ENCODE data around the gene MISP3.

Gene MISP3

DNA sequence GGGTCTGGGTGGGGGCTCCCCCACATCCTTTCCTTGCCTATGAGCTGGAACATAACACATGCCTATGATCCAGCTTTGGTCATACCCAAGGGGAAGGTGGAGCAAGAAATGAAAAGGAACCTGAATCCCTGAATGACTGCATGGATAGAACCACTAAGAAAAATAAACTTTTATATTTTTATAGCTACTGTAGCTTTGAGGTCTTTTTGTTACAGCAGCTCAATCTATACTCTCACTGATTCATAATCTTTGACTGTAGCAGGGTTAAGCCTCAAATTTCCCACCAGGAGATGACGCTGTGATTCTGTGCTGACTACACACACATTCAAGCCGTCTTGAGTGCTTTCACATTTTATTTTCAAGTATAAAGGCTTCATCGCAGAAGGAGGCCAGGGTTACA lies 19.6 kb upstream of the MISP3 start:
- Histone ChIP-seq H2AK5ac (ENCODE audit: low read depth, low read length) (no peak overlapping the region), H4K8ac (ENCODE audit: low read depth, low read length) (no peak overlapping the region), H3K18ac (ENCODE audit: low read length) (no peak overlapping the region), H3K36me3 (replicated peaks in 1 of 2; ENCODE audit: control insufficient read depth in 2 of 2, insufficient read depth in 2 of 2, low read length in 2 of 2) (peaks cover 2 to 3% of the 10 kb centered on the region in 2 donors), H2AFZ (ENCODE audit: low read length) (no peak overlapping the region), H3K4ac (ENCODE audit: low read length) (no peak overlapping the region), H4K91ac (ENCODE audit: low read depth, low read length, poor library complexity) (no peak overlapping the region), H2BK5ac (ENCODE audit: low read length) (no peak overlapping the region), H3K4me2 (ENCODE audit: insufficient read depth, low read length, poor library complexity, severe bottlenecking) (no peak overlapping the region), H3K79me1 (ENCODE audit: low read depth, low read length) (no peaks in the 10 kb centered on the region), H3K4me1 (ENCODE audit: control insufficient read depth in 2 of 2, insufficient read depth in 1 of 2, low read depth in 1 of 2, low read length in 2 of 2) (peaks cover 0 to 1% of the 10 kb centered on the region in 2 donors), H2BK120ac (ENCODE audit: low read depth, low read length) (no peak overlapping the region), H2BK15ac (ENCODE audit: low read length) (no peak overlapping the region), H2BK12ac (ENCODE audit: low read length) (peak overlapping the region; percentile 58), H3K27me3 (ENCODE audit: control insufficient read depth in 3 of 3, insufficient read depth in 3 of 3, low read depth in 1 of 3, low read length in 3 of 3) (peaks cover 0 to 15% (median 1%) of the 10 kb centered on the region in 3 experiments), H3K23ac (ENCODE audit: low read depth, low read length, poor library complexity) (peak overlapping the region; percentile 80), H3K9ac (ENCODE audit: low read depth, low read length, poor library complexity) (no peak overlapping the region), H3K14ac (ENCODE audit: low read length) (no peak overlapping the region), H3K27ac (replicated peaks; ENCODE audit: low read length) (no peak overlapping the region), H3K9me3 (replicated peaks in 1 of 2; ENCODE audit: control insufficient read depth in 2 of 2, insufficient read depth in 1 of 2, low read depth in 1 of 2, low read length in 2 of 2) (peaks cover 3 to 4% of the 10 kb centered on the region in 2 donors), H3K4me3 (ENCODE audit: low read length in 2 of 2) (peak overlapping the region in 1 of 2 donors; percentile 44)
- WGBS, 2 donors (ENCODE audit: extremely low coverage in 2 of 2, insufficient read length in 2 of 2, insufficient replicate concordance in 1 of 2) = no CpG with 5 or more reads among the region's 3 CpGs
- no peak for DNase-seq (ENCODE audit: low spot score)

DNA sequence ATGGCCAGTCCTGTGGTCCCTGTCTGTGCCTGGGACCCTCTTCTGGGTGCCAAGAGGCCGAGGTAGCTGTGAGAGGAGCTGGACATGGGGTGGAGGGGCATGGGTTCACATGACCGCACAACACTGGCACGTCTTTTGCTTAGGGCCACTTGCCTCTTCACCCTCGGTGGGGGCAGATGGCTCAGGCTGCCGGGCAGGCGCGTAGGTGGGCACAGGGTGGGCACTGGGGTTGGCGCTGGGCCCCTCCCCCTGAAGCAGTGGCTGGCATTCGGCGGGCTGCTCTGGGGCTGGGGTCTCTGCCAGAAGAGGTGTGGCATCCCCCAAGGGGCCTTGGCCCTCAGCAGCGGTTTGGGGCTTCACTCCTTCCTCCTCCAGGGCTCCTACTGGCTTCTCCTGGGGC lies 19.1 kb upstream of the MISP3 start:
- Histone ChIP-seq H2BK120ac (ENCODE audit: low read depth, low read length) (no peak overlapping the region), H2BK5ac (ENCODE audit: low read length) (no peak overlapping the region), H3K4me3 (ENCODE audit: low read length in 2 of 2) (peak overlapping the region in 1 of 2 donors; percentile 44), H3K4me2 (ENCODE audit: insufficient read depth, low read length, poor library complexity, severe bottlenecking) (no peak overlapping the region), H3K4ac (ENCODE audit: low read length) (peak overlapping the region; percentile 55), H3K18ac (ENCODE audit: low read length) (no peak overlapping the region), H3K14ac (ENCODE audit: low read length) (no peak overlapping the region), H3K79me1 (ENCODE audit: low read depth, low read length) (no peaks in the 10 kb centered on the region), H4K8ac (ENCODE audit: low read depth, low read length) (no peak overlapping the region), H3K9ac (ENCODE audit: low read depth, low read length, poor library complexity) (no peak overlapping the region), H3K4me1 (ENCODE audit: control insufficient read depth in 2 of 2, insufficient read depth in 1 of 2, low read depth in 1 of 2, low read length in 2 of 2) (peaks cover 0 to 4% of the 10 kb centered on the region in 2 donors), H2AFZ (ENCODE audit: low read length) (no peak overlapping the region), H3K36me3 (replicated peaks in 1 of 2; ENCODE audit: control insufficient read depth in 2 of 2, insufficient read depth in 2 of 2, low read length in 2 of 2) (peaks cover 2 to 3% of the 10 kb centered on the region in 2 donors), H2AK5ac (ENCODE audit: low read depth, low read length) (no peak overlapping the region), H3K23ac (ENCODE audit: low read depth, low read length, poor library complexity) (peak overlapping the region; percentile 80), H2BK15ac (ENCODE audit: low read length) (no peak overlapping the region), H3K27me3 (ENCODE audit: control insufficient read depth in 3 of 3, insufficient read depth in 3 of 3, low read depth in 1 of 3, low read length in 3 of 3) (peaks cover 0 to 20% (median 6%) of the 10 kb centered on the region in 3 experiments), H3K9me3 (replicated peaks in 1 of 2; ENCODE audit: control insufficient read depth in 2 of 2, insufficient read depth in 1 of 2, low read depth in 1 of 2, low read length in 2 of 2) (peaks cover under 1 to 3% of the 10 kb centered on the region in 2 donors), H4K91ac (ENCODE audit: low read depth, low read length, poor library complexity) (no peak overlapping the region), H3K27ac (replicated peaks; ENCODE audit: low read length) (no peak overlapping the region), H2BK12ac (ENCODE audit: low read length) (peak overlapping the region; percentile 58)
- no peak for DNase-seq (ENCODE audit: low spot score)
- WGBS, 2 donors (ENCODE audit: extremely low coverage in 2 of 2, insufficient read length in 2 of 2, insufficient replicate concordance in 1 of 2) = no CpG with 5 or more reads among the region's 11 CpGs

DNA sequence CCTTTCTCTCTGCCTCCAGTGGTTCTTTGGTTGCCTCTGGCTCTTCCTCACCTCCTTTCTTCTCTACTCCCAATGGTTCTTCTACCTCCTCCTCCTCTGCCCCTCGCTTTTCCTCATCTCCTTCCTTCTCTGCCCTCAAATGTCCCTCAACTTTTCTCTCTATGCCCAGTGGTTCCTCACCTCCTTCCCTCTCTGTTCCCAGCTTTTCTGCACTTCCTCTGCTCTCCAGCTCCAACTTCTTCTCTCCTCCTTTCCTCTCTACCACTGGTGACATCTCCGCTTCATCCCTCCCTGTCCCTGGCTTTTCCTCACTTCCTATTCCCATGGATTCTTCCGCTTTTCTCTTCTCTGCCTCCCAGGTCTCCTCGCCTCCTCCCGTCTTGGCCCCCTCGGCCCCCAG lies 18.5 kb upstream of the MISP3 start:
- Histone ChIP-seq H2BK12ac (ENCODE audit: low read length) (no peak overlapping the region), H3K18ac (ENCODE audit: low read length) (no peak overlapping the region), H3K4me3 (ENCODE audit: low read length in 2 of 2) (no peak overlapping the region), H2AFZ (ENCODE audit: low read length) (no peak overlapping the region), H3K4me1 (ENCODE audit: control insufficient read depth in 2 of 2, insufficient read depth in 1 of 2, low read depth in 1 of 2, low read length in 2 of 2) (peaks cover 0 to 4% of the 10 kb centered on the region in 2 donors), H3K4ac (ENCODE audit: low read length) (no peak overlapping the region), H2BK120ac (ENCODE audit: low read depth, low read length) (no peak overlapping the region), H4K8ac (ENCODE audit: low read depth, low read length) (no peak overlapping the region), H3K23ac (ENCODE audit: low read depth, low read length, poor library complexity) (no peak overlapping the region), H3K9ac (ENCODE audit: low read depth, low read length, poor library complexity) (no peak overlapping the region), H2AK5ac (ENCODE audit: low read depth, low read length) (no peak overlapping the region), H3K27ac (replicated peaks; ENCODE audit: low read length) (no peak overlapping the region), H2BK5ac (ENCODE audit: low read length) (peak overlapping the region; percentile 45), H3K79me1 (ENCODE audit: low read depth, low read length) (no peaks in the 10 kb centered on the region), H3K27me3 (ENCODE audit: control insufficient read depth in 3 of 3, insufficient read depth in 3 of 3, low read depth in 1 of 3, low read length in 3 of 3) (peaks cover 0 to 26% (median 12%) of the 10 kb centered on the region in 3 experiments), H3K4me2 (ENCODE audit: insufficient read depth, low read length, poor library complexity, severe bottlenecking) (no peak overlapping the region), H3K9me3 (replicated peaks in 1 of 2; ENCODE audit: control insufficient read depth in 2 of 2, insufficient read depth in 1 of 2, low read depth in 1 of 2, low read length in 2 of 2) (peaks cover 0 to 3% of the 10 kb centered on the region in 2 donors), H2BK15ac (ENCODE audit: low read length) (no peak overlapping the region), H4K91ac (ENCODE audit: low read depth, low read length, poor library complexity) (no peak overlapping the region), H3K14ac (ENCODE audit: low read length) (no peak overlapping the region), H3K36me3 (replicated peaks in 1 of 2; ENCODE audit: control insufficient read depth in 2 of 2, insufficient read depth in 2 of 2, low read length in 2 of 2) (peaks cover 2 to 3% of the 10 kb centered on the region in 2 donors)
- WGBS, 2 donors (ENCODE audit: extremely low coverage in 2 of 2, insufficient read length in 2 of 2, insufficient replicate concordance in 1 of 2) = no CpG with 5 or more reads among the region's 6 CpGs
- no peak for DNase-seq (ENCODE audit: low spot score)

DNA sequence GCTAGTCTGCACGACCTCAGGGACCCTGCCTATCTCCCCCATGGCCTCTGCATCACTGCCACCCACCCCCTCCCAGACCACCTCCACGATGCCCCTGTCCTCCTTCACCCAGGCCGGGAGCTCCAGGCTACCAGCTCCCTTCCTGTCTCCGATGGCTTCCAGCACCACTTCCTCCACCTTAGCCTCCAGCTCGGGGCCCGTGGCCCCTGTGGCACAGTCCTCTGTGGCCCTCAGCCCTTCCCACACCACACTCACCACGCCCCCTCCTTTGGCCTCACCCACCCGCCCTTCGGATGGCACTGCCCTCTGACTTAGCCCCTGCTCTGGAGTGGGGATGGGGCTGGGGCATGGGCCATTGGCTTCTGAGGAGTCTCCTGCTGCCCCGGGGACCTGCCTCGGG lies 17.9 kb upstream of the MISP3 start:
- no peak overlapping the region for H3K4ac ChIP-seq (ENCODE audit: low read length)
- no CpG with 5 or more reads among the region's 11 CpGs for WGBS, 2 donors (ENCODE audit: extremely low coverage in 2 of 2, insufficient read length in 2 of 2, insufficient replicate concordance in 1 of 2)

More for the DNA sequence above, 17.9 kb upstream of the MISP3 start:
- no peak overlapping the region for H3K4me2 ChIP-seq (ENCODE audit: insufficient read depth, low read length, poor library complexity, severe bottlenecking)
- H3K27ac ChIP-seq (replicated peaks; ENCODE audit: low read length) = no peak overlapping the region
- H3K79me1 ChIP-seq (ENCODE audit: low read depth, low read length) = no peaks in the 10 kb centered on the region
- DNase-seq (ENCODE audit: low spot score) = no peak
- H3K14ac ChIP-seq (ENCODE audit: low read length) = no peak overlapping the region
- H4K8ac ChIP-seq (ENCODE audit: low read depth, low read length) = no peak overlapping the region
- peaks cover 2 to 4% of the 10 kb centered on the region in 2 donors for H3K4me1 ChIP-seq (ENCODE audit: control insufficient read depth in 2 of 2, insufficient read depth in 1 of 2, low read depth in 1 of 2, low read length in 2 of 2)
- H3K36me3 ChIP-seq (replicated peaks in 1 of 2; ENCODE audit: control insufficient read depth in 2 of 2, insufficient read depth in 2 of 2, low read length in 2 of 2) = peaks cover 2 to 3% of the 10 kb centered on the region in 2 donors
- H3K9me3 ChIP-seq (replicated peaks in 1 of 2; ENCODE audit: control insufficient read depth in 2 of 2, insufficient read depth in 1 of 2, low read depth in 1 of 2, low read length in 2 of 2) = peaks cover 0 to 3% of the 10 kb centered on the region in 2 donors
- no peak overlapping the region for H3K4me3 ChIP-seq (ENCODE audit: low read length in 2 of 2)
- no peak overlapping the region for H2BK12ac ChIP-seq (ENCODE audit: low read length)
- no peak overlapping the region for H2BK120ac ChIP-seq (ENCODE audit: low read depth, low read length)
- peak overlapping the region; percentile 6 for H2AK5ac ChIP-seq (ENCODE audit: low read depth, low read length)
- H3K9ac ChIP-seq (ENCODE audit: low read depth, low read length, poor library complexity) = no peak overlapping the region
- peaks cover 0 to 28% (median 14%) of the 10 kb centered on the region in 3 experiments for H3K27me3 ChIP-seq (ENCODE audit: control insufficient read depth in 3 of 3, insufficient read depth in 3 of 3, low read depth in 1 of 3, low read length in 3 of 3)
- peak overlapping the region; percentile 25 for H2BK15ac ChIP-seq (ENCODE audit: low read length)
- peak overlapping the region; percentile 45 for H2BK5ac ChIP-seq (ENCODE audit: low read length)
- no peak overlapping the region for H4K91ac ChIP-seq (ENCODE audit: low read depth, low read length, poor library complexity)
- peak overlapping the region; percentile 48 for H3K18ac ChIP-seq (ENCODE audit: low read length)
- no peak overlapping the region for H2AFZ ChIP-seq (ENCODE audit: low read length)
- no peak overlapping the region for H3K23ac ChIP-seq (ENCODE audit: low read depth, low read length, poor library complexity)

Data from neuronal stem cell (in vitro differentiated cells).